ENCODE results near the gene OR6X1.

DNA sequence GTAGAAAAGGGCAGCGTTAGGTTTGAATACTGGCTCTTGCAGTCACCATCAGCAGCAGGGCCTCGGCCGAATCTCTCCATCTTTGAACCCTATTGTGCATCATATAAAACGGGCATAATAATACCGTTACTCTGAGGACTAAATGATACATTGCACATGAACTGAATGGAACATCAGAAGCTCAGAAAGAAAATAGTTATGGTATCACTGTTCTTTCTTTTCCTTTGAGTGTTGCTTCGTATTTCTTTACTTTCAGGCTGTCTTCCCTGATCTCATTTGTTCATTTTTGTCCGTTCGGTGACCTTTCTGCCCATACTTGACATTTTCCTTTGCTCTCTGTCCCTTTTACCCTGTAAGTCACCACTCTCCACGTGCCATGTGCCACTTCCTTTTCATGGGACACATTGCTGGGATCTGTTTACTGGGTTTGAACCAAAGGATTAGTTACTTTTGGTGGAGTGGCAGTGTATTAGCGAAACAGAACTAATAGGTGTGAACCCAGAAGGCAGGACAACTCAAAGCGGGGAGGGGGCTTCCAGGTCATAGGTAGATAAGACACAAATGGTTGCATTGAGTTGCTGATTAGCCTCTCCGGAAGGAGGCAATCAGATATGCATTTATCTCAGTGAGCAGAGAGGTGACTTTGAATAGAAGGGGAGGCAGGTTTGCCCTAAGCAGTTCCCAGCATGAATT lies 12.1 kb downstream of the OR6X1 start:
- TF ChIP-seq POLR2AphosphoS5 (IDR thresholded peaks at IDR 0.05) = no peak
- TF ChIP-seq, protein P1, sequence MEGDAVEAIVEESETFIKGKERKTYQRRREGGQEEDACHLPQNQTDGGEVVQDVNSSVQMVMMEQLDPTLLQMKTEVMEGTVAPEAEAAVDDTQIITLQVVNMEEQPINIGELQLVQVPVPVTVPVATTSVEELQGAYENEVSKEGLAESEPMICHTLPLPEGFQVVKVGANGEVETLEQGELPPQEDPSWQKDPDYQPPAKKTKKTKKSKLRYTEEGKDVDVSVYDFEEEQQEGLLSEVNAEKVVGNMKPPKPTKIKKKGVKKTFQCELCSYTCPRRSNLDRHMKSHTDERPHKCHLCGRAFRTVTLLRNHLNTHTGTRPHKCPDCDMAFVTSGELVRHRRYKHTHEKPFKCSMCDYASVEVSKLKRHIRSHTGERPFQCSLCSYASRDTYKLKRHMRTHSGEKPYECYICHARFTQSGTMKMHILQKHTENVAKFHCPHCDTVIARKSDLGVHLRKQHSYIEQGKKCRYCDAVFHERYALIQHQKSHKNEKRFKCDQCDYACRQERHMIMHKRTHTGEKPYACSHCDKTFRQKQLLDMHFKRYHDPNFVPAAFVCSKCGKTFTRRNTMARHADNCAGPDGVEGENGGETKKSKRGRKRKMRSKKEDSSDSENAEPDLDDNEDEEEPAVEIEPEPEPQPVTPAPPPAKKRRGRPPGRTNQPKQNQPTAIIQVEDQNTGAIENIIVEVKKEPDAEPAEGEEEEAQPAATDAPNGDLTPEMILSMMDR (IDR thresholded peaks at IDR 0.05) = no peak
- TF ChIP-seq POLR2A (IDR thresholded peaks at IDR 0.05) = no peak

Data from sigmoid colon (tissue), 4 donors.